ENCODE data around the gene YIPF3.
"Not testable (repeated sequence)": the region's sequence is repeated elsewhere in the genome, so short reads cannot be mapped to it uniquely, and the experiment has no call there.

Gene YIPF3

GRCh38 chr6:43516697-43517504, at the start of gene YIPF3, which contains the start of gene POLR1C:
Gene YIPF3, minus strand, starts transcription at chr6:43516926. Its CDS starts 119 bp downstream, at chr6:43516807.
Gene POLR1C, plus strand, starts transcription at chr6:43517089. Its CDS starts 21 bp downstream, at chr6:43517110.
- in situ Hi-C loops (cut with MboI; ENCODE audit: low sequenced_read_pairs), result no loop called here

GRCh38 chr6:43559328-43559727, 42.6 kb upstream of the YIPF3 start:
- in situ Hi-C loops (cut with MboI; ENCODE audit: low sequenced_read_pairs), result no loop called here

GRCh38 chr6:43557620-43558019, 40.9 kb upstream of the YIPF3 start:
- in situ Hi-C loops (cut with MboI; ENCODE audit: low sequenced_read_pairs), result not testable (repeated sequence)

- in situ Hi-C loops (cut with MboI; ENCODE audit: low sequenced_read_pairs), result no loop called here
Measured at GRCh38 chr6:43547222-43547621, 30.5 kb upstream of the YIPF3 start.

DNA sequence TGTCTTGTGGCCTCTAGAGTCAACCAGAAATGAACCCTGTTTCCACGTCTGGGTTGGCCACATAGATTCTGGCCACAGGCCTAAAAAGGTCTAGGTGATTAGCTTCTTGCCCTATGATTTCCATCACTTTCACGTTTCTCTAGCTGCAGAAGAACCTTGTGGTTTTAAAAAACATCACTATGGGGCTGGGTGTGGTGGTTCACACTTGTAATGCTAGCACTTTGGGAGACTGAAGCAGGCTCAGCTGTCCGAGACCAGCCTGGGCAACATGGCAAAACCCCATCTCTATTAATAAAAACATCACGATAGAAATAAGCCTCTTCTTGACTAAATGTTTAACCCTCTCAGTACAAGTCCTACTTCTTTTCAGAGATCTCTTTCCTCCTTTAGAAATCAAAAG, 27.7 kb upstream of the YIPF3 start:
- in situ Hi-C loops (cut with MboI; ENCODE audit: low sequenced_read_pairs), result no loop called here

GRCh38 chr6:43541774-43542471, 25.2 kb upstream of the YIPF3 start:
- in situ Hi-C loops (cut with MboI; ENCODE audit: low sequenced_read_pairs), result no loop called here

GRCh38 chr6:43540507-43540906, 23.8 kb upstream of the YIPF3 start:
- in situ Hi-C loops (cut with MboI; ENCODE audit: low sequenced_read_pairs), result no loop called here

DNA sequence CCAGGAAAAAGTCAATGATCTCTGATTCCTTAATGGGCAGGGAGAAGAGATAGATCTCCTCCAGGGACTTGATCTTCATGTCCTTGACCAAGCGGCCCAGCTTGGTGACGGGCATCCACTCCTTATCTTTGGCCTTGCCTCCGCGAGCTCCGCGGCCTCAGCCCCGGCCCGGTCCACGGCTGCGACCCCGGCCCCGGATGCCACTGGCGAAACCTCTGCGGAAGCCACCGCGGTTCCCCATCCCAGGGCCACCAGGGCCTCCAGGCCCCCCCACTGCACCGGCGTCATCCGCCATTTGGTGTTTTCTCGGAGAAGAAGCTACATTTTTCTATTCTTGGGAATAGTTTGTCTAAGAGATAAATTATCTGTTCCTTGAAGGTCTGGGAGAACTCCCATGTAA, 22.7 kb upstream of the YIPF3 start:
- in situ Hi-C loops (cut with MboI; ENCODE audit: low sequenced_read_pairs), result not testable (repeated sequence)

DNA sequence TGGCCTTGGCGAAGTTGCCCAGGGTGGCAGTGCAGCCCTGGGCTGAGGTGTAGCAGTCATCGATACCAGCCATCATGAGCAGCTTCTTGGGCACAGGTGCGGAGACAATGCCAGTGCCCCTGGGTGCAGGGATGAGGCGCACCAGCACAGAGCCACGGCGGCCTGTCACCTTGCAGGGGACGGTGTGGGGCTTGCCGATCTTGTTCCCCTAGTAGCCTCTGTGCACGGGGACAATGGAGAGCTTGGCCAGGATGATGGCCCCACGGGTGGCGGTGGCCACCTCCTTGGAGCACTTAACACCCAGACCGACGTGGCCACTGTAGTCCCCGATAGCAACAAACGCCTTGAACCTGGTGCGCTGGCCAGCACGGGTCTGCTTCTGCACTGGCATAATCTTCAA, 22.3 kb upstream of the YIPF3 start:
- in situ Hi-C loops (cut with MboI; ENCODE audit: low sequenced_read_pairs), result not testable (repeated sequence)

GRCh38 chr6:43532201-43532600, 15.5 kb upstream of the YIPF3 start:
- in situ Hi-C loops (cut with MboI; ENCODE audit: low sequenced_read_pairs), result no loop called here

GRCh38 chr6:43524483-43524961, 7.8 kb upstream of the YIPF3 start:
- in situ Hi-C loops (cut with MboI; ENCODE audit: low sequenced_read_pairs), result no loop called here

DNA sequence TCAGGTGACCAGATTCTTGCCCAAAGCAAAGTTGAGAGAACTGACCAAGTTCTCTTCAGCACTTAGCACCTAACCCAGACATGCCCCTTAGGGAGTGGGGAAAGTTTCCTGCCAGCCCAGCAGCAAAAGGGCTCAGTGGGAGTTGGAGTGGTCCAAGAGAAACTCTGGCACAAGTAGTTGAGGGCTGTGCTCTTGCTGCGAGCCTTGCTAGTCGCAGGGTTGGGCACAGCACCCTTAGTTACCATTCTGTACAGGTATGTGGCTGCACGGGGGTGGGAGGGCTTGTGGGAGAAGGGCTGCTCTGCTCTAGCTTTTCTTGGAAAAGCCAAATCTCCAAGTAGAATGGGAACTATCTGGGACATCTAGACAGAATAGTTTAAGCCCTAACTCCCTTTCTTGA, 6.6 kb upstream of the YIPF3 start:
- in situ Hi-C loops (cut with MboI; ENCODE audit: low sequenced_read_pairs), result no loop called here

- in situ Hi-C loops (cut with MboI; ENCODE audit: low sequenced_read_pairs), result no loop called here
Measured at GRCh38 chr6:43522547-43523261, 6.0 kb upstream of the YIPF3 start.

- in situ Hi-C loops (cut with MboI; ENCODE audit: low sequenced_read_pairs), result no loop called here
Measured at GRCh38 chr6:43521836-43522235, 5.1 kb upstream of the YIPF3 start.

DNA sequence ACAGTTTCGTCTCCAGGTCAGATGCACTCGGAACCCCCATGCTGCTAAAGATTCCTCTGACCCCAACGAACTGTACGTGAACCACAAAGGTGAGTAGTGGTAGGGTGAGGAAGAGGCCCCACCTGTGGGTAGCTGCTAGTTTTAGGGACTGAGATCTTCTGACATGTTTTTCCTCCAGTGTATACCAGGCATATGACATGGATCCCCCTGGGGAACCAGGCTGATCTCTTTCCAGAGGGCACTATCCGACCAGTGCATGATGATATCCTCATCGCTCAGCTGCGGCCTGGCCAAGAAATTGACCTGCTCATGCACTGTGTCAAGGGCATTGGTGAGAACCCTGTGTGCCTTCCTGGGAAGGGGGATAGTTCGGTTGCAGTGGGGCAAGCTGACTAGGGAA, 3.4 kb upstream of the YIPF3 start:
- in situ Hi-C loops (cut with MboI; ENCODE audit: low sequenced_read_pairs), result no loop called here

DNA sequence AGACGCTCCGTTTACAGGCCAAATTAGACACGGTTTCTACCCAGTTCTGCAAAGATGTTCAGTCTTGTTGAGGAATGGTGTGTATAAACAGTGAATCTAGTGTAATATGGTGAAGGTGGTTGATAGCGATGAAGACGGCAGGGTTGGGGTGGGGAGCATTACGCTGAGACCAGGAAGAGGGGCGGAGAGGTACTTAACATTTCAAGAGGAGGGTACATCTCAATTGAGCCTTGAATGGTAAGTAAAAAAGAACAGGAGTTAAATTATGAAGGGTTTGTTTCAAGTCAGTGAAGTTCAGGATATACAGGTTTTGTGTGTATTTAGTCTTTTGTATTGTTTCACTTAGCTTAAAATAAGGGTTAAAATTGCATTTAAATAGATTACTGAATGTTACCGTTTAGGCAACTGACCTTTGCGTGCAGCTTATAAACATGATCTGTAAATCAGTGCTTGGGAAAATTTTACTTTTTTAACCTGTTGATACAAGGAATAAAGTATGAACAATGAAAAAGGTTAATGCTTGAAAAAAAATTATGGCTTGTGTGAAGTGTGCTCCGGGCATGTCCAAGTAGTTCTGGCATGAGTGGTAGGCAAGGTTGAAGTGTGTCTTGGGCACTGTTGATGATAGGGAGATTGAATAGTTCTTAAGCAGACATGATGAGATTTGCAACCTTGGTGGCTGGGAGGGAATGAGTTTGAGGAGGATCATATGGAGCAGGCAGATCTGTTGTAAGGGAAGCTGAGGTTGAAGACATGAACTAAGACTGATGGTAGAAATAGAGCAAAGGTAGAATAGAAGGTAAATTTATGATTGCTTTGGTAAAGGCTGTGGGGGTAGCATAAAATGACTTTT, 1.0 kb upstream of the YIPF3 start:
- in situ Hi-C loops (cut with MboI; ENCODE audit: low sequenced_read_pairs), result no loop called here

DNA sequence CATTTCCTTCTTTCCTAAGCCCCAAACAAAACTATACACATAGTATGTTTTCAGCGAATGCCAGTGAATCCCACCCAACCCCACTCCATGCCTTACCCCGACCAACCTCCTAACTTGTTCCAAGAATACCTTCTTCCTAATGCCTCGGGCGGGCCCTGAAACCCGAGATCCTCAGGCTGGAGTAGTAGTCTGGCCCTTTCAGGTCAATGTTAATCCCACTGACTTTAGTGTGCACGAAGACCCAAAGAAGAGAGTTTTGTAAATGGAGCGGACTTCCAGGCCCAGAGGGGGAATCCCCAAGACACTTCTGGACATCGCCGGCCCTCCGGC, 394 bp downstream of the YIPF3 start:
- in situ Hi-C loops (cut with MboI; ENCODE audit: low sequenced_read_pairs), result no loop called here

DNA sequence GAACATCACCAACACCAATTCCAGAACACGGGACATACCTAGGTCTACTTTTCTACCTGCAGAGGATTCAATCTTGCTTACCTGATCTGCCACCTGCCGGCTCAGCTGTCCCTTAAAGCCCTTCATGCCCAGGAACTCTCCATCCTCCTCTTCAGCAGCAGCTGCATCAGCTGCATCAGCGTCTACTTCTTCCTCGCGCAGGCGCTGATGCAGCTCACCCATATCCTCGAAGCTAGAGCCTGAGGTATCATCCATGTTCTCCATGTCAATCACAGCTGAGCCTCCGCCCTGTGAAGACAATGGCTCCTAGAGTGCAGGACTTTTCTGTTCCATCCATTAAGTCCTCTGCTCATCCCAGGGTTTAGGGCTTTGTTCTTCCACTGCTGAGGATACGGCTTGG, 918 bp downstream of the YIPF3 start:
- in situ Hi-C loops (cut with MboI; ENCODE audit: low sequenced_read_pairs), result no loop called here

DNA sequence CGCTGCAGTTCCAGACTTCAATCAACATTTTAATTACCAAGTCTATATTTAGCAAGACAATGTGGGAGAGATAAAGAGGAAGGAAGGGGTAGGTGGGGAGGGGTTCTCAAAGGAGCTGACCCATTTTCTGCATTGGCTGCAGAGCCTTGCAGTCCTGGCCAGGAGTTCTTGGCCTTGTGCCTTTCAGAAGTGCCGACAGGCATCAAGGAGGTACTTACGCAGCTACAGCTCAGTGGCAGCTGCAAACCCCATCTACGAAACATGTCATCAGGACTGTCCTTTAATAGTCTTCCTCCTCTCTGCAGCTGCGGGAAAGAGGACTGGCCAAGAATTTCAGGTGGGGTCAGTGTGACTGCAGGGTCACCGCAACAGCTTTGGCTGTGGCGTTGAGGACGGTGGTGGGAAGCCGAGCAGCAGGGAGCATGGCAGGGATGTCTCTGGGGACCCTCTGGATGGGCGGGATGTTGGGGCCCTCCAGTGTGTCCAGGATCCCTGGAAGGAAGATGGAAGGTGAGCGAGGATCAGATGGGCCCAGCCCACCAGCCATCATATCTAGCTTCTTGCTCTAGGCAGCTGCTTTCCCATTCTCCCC, 4.8 kb downstream of the YIPF3 start:
- in situ Hi-C loops (cut with MboI; ENCODE audit: low sequenced_read_pairs), result no loop called here

DNA sequence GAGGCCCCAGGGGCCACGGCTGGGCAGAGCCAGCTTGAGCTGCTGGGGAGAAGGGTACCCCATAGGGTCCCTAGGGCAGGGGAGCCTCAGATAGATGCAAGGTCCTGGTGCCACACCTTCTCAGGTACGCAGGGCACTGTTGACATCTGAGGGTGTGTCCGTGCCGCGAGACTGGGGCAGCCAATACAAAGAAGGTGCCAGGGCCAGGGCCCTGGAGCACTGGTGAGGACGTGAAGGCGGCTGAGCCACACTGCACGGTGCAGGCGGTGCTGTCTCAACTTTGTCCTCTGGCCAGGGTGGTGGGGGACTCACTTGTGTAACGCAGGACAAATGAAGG, 5.9 kb downstream of the YIPF3 start:
- in situ Hi-C loops (cut with MboI; ENCODE audit: low sequenced_read_pairs), result no loop called here

Measured in HL-60/S4 treated with retinoic acid at 250 ng/mL for 4 days and 3 days (cell line).